DOHH2 (cell line): ENCODE measurements around the gene FNDC3B.

Experiments
- CTCF ChIP-seq: fragments of 200-600 bp; sonication (generic); IDR thresholded peaks from one replicate; pipeline ENCODE4 v1.5.1; 2014; ENCODE audit warnings: antibody characterized with exemption, mild to moderate bottlenecking, low read depth, low read length; ENCODE audit not compliant: poor library complexity, severe bottlenecking
- EZH2phosphoT487 ChIP-seq: fragments of 200-600 bp; sonication (generic); IDR thresholded peaks from 2 replicates; pipeline ENCODE4 v1.6.1; 2017; ENCODE audit warnings: borderline replicate concordance, mild to moderate bottlenecking, antibody characterized with exemption, low read length, moderate library complexity, mixed read lengths

DNA sequence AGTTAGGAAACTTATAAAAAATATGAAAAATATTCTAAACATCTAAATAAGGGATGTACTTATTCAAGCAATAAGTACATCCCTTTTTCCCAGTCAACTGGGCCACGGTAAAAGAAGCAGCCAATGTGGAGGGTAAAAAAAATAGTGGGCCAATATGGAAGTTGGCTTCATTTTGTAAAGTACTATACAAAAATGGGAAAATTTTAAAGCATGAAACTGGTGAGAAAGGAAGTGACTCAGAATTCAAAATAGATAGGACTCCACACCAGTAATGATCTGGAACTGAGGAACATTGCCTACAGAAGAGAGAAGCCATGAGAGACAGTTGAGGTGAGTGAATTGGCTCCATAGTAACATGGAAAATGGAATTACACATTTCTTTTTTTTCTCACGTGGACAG lies 108.9 kb downstream of the FNDC3B start:
- TF ChIP-seq CTCF (no peak), EZH2phosphoT487 (no peak)
